Mucosa of descending colon (tissue), 3 donors: ENCODE results near the gene ADAMTS2. TPM values are rescaled to one million over a fixed set of nuclear protein-coding genes. Genes with fewer than 3 reads are reported as not detected.

Experiments used
- ATAC-seq: fragments of 200-7000 bp; cut with Tn5 transposase; one replicate; pipeline ENCODE4 v1.9.1; 2020; ENCODE audit warnings: mild to moderate bottlenecking, moderate library complexity
- DNase-seq, 3 donors: peaks; one replicate each; pipeline ENCODE4 v3.0.0-alpha.2; 2020
- H3K36me3 ChIP-seq: fragments of 200-600 bp; one replicate; pipeline ENCODE4 v1.8.0; 2021; ENCODE audit warnings: low read depth, mild to moderate bottlenecking
- H3K4me1 ChIP-seq: fragments of 200-600 bp; one replicate; pipeline ENCODE4 v1.8.0; 2021; ENCODE audit warnings: low read depth, mild to moderate bottlenecking
- H3K4me3 ChIP-seq: fragments of 200-600 bp; one replicate; pipeline ENCODE4 v1.8.0; 2021; ENCODE audit warnings: mild to moderate bottlenecking
- H3K9me3 ChIP-seq: fragments of 200-600 bp; one replicate; pipeline ENCODE4 v1.8.0; 2021; ENCODE audit warnings: mild to moderate bottlenecking
- CTCF ChIP-seq: fragments of 200-600 bp; IDR thresholded peaks from one replicate; pipeline ENCODE4 v1.8.0; 2022; ENCODE audit warnings: antibody characterized with exemption, mild to moderate bottlenecking
- intact Hi-C, 2 donors: fragments of 100-400 bp; cut with DNase I in 1 of 2; cut with micrococcal nuclease in 1 of 2; formaldehyde crosslinking; loops; one replicate each; pipeline versions ENCODE4 v1.11.0 to v1.11.1; 2022; cut with DNase I, micrococcal nuclease
- total RNA-seq, 3 donors: library from RNA; stranded (reverse); fragmentation: NEBNext Ultra II Directional in 2 of 3; extraction: Animal tissue kit (Norgen Biotek cat#: 25700) in 2 of 3; gene quantifications; one replicate each; pipeline versions ENCODE4 v1.2.1 to v1.2.4, GENCODE V29; 2021 to 2023
- donor health status: DM: no; HTN: no; CAD: no; lungs with moderate emphysema.
- donor health status: DM: no; HTN: no; CAD: no.
- donor health status: DM: no; HTN: yes; CAD: no.

ADAMTS2 gene
- total RNA-seq, 3 donors from 2014 or later, result 1.3 to 9.2 (median 7.3) TPM

DNA sequence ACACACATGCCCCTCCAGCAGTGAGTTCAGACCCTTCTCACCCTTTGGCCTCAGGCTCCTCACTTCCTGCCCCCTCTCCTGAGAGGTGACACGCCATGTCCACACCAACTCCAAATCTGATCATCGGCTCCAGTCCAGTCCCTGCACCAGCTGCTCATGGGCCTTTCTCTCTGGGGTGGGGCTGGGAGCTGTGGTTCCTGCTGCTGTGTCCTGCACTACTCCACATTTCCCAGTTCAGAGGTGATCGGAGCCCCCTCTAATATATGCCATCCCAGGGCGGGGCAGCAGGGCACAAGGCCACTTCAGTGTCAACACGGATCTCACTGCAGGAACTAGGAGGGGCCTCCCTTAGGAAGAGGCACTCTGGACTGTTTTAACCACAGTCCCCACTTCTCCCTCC lies 91.5 kb downstream of the ADAMTS2 start:
- Histone ChIP-seq H3K4me3 (no peak overlapping the region), H3K36me3 (no peaks in the 10 kb centered on the region), H3K4me1 (no peaks in the 10 kb centered on the region), H3K9me3 (no peaks in the 10 kb centered on the region)
- intact Hi-C loops, result no loop called here
- DNase-seq (no peak), ATAC-seq (no peak)
- TF ChIP-seq CTCF, result no peak

- no peak for TF ChIP-seq CTCF
- ATAC-seq (no peak), DNase-seq (no peak)
- Histone ChIP-seq H3K9me3 (no peaks in the 10 kb centered on the region), H3K4me3 (no peak overlapping the region), H3K36me3 (no peaks in the 10 kb centered on the region), H3K4me1 (no peaks in the 10 kb centered on the region)
- intact Hi-C loops, result no loop called here
Observed at GRCh38 chr5:179251276-179251969, 93.8 kb downstream of the ADAMTS2 start.

GRCh38 chr5:179250561-179251225 lies 94.6 kb downstream of the ADAMTS2 start:
- no peaks in the 10 kb centered on the region for H3K4me1 ChIP-seq
- ATAC-seq, result no peak
- intact Hi-C loops, result no loop called here
- no peak overlapping the region for H3K4me3 ChIP-seq
- H3K9me3 ChIP-seq, result no peaks in the 10 kb centered on the region
- peak in 1 of 3 donors; percentile 19 for DNase-seq
- no peaks in the 10 kb centered on the region for H3K36me3 ChIP-seq
- no peak for TF ChIP-seq CTCF

- intact Hi-C loops, result no loop called here
- H3K4me3 ChIP-seq, result no peak overlapping the region
- DNase-seq (no peak), ATAC-seq (no peak)
- no peaks in the 10 kb centered on the region for H3K4me1 ChIP-seq
- H3K9me3 ChIP-seq, result no peaks in the 10 kb centered on the region
- no peaks in the 10 kb centered on the region for H3K36me3 ChIP-seq
- no peak for TF ChIP-seq CTCF
Observed at GRCh38 chr5:179246227-179246626, 99.0 kb downstream of the ADAMTS2 start.

DNA sequence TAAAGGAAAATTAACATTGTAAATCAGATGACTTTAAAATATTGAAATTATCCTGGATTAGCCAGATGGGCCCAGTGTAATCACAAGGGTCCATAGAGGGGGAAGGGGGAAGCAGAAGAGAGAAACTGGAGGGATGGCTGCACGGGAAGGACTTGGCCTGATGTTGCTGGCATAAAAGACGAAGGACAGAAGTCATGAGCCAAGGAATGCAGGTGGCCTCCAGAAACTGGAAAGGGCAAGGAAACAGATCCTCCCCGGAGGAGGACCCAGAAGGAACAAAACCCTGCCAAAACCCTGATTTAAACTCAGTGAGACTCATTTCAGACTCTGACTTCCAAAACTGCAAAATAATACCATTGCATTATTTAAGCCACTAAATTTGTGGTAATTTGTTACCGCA lies 100.2 kb downstream of the ADAMTS2 start:
- TF ChIP-seq CTCF, result no peak
- no peaks in the 10 kb centered on the region for H3K36me3 ChIP-seq
- ATAC-seq (no peak), DNase-seq (no peak)
- no peak overlapping the region for H3K4me3 ChIP-seq
- intact Hi-C loops, result no loop called here
- no peaks in the 10 kb centered on the region for H3K9me3 ChIP-seq
- no peaks in the 10 kb centered on the region for H3K4me1 ChIP-seq
